Stimulated activated CD4-positive, alpha-beta T cell treated with anti-CD3 and anti-CD28 coated beads, Interleukin-1b, Interleukin-23, amount 100 ng/mL, for 48 hours (primary cell): Measurements from ENCODE around the gene RELCH.

ENCODE experiments used
- DNase-seq: peaks from one replicate; pipeline ENCODE4 v3.0.0-alpha.2; 2020

The RELCH gene

DNA sequence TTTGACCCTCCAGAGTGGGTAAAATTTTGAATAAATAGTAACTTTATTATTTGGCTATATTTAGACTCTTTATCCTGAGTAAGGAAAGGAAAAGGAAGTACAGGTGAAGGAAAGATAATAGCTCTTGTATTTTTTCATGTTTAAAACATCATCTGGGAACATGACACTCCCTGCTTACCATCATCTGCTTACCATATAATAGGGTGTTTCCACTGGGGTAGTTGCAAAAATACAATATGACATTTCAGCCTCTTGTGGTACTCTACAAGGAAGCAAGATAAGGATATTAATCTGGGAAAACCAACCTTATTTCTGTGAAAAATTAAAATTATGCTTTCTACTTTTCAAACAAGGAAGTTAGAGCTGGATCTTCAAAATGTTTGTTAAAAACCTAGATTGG, 9.9 kb downstream of the RELCH start:
- no peak for DNase-seq

DNA sequence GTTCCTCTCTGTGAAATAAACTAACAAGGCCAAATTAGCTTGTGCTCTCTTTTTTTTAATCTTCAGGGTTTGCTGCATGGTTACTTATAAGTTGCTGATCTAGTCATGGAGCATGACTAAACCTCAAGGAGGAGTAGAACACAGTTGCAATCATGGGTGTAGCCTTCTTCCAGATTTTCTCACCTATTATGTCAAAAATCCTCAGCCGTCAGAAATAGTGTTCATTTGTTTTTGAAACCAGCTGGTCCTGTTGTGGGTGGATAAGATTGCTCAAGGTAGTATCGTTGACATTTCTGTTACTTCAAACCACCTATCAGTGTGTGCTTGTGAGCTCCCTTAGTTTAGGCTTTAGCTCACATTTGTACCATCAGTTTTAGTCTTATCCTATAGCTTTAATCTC, 11.2 kb downstream of the RELCH start:
- DNase-seq, result no peak

GRCh38 chr18:62199629-62200028, 12.6 kb downstream of the RELCH start:
- DNase-seq, result no peak

DNA sequence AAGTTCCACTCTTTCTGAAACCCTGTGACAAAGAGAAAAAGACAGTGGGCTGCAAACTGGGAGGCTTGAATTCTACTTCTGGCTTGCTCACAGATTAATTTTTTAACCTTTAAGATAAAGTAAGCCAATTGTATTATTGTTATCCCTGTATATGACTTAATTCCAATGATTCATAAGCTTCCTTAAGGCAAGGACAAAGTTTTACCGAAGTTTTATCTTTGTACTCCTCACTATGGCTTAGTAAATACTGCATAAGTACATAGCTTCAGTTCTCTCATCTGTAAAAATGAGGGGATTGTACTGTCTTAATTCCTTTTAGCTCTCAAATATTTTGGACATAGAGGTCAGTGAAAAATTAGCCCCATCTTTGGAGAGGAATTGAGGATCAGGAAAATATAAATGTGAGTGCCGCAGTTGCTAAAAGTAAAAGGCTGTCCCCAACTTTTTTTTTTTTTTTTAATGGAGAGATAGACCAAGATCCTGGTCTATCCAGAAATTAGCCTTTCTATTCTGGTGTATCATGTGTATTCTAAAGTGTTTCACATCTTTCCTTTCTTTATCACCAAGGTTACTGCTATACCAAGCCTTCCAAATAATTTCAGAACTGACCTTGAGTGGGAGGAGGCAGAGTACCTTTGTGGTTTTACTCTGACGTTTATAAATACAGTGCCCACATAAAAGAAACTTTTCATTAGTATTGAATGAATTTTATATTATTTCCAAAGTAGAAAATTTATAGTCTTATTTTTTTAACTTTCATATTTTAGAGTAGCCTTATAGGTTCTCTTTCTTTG, 13.3 kb downstream of the RELCH start:
- no peak for DNase-seq

- DNase-seq, result no peak
Measured at GRCh38 chr18:62201870-62202269, 14.8 kb downstream of the RELCH start.

- DNase-seq, result no peak
Measured at GRCh38 chr18:62205824-62206223, 18.8 kb downstream of the RELCH start.

GRCh38 chr18:62206593-62206992, 19.5 kb downstream of the RELCH start:
- no peak for DNase-seq

- no peak for DNase-seq
Measured at GRCh38 chr18:62209046-62209445, 22.0 kb downstream of the RELCH start.

DNA sequence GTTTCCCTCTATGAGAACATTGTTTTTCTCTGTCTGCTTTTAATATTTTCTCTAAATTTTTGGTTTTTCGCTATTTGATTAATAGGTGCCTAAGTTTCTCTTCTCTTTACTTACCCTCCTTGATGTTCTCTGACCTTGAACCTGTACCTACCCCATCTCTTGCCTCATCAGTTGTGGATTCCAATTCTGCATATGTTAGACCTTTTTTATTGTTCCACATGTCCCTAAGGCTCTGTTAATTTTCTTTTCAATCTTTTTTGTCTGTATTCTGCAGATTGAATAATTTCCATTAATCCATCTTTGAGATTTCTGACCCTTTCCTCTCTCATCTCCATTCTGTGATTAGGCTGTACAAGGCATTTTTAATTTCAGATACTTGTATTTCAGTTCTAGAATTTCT, 23.1 kb downstream of the RELCH start:
- DNase-seq, result no peak

DNA sequence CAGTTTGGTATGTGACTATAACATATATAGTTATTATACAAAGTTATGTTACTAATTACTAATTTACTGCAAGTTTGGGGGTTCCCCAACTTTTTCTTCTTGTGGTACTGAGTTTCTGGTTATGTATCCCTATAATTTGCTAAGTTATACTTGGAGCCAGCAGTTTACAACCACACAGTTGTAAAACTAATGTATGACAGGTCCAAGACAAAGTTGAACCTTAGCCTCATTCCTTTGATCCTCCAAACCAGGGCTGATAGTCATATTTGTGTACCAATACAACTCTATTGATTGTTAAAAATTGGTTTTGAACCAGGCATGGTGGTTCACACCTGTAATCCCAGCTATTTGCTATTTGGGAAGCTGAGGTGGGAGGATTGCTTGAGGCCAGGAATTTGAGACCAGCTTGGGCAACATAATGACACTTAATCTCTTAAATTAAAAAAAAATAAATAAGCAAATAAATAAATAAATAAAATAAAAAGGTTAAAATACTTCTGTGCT, 24.3 kb downstream of the RELCH start:
- DNase-seq, result no peak

GRCh38 chr18:62214790-62215189, 27.7 kb downstream of the RELCH start:
- no peak for DNase-seq

DNA sequence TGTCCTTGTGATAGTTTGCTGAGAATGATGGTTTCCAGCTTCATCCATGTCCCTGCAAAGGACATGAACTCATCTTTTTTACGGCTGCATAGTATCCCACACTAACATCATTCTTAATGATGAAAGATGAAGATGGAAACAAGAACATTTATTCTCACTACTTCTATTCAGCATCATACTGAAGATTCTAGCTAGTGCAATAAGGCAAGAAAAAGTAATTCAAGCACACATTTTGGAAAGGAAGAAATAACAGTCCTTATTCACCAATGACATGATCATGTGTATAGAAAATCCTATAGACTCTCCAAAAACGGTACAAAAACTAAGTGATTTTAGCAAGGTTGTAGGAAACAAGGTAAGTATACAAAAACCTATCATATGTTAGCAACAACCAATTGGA, 37.2 kb downstream of the RELCH start:
- no peak for DNase-seq

DNA sequence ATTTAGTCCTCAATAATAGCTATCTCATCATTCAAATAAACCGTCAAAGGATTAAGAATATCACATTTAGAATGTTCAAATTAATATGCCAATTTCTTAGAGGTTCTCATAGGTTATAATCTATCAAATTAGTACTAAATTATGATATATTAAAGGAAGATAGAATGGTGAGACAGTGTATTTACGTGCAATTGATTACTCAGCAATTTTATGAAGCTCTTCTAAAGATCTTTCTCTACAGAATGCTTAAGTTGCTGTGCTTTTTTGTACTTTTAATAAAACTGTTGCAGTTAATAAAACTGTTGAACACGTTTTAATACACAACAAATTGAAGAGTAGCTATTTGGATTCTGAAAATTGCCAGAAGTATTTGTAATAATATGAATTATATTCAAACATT, 39.0 kb downstream of the RELCH start:
- no peak for DNase-seq

- no peak for DNase-seq
Measured at GRCh38 chr18:62236252-62236651, 49.2 kb downstream of the RELCH start.

GRCh38 chr18:62239475-62239874, 52.4 kb downstream of the RELCH start:
- DNase-seq, result no peak

DNA sequence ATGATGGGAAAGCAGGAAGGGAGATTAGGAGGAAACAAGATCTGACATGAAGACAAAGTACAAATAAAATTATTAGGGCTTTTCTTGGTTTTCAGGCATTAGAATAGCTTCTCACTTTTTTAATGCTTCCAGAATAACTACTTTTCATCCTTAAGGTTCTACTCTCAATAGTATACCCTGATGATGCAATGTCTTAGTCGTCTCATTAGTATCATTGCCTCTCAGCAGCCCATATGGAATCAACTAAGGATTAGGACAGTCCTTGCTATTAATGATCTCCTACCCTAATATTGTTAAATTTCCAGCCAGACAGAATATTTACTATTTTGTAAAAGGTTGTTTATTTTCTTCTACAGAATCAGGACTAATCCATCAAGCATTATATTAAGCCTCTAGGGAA, 55.9 kb downstream of the RELCH start:
- no peak for DNase-seq

GRCh38 chr18:62245177-62245576, 58.1 kb downstream of the RELCH start:
- no peak for DNase-seq

GRCh38 chr18:62245699-62246098, 58.6 kb downstream of the RELCH start:
- no peak for DNase-seq

DNA sequence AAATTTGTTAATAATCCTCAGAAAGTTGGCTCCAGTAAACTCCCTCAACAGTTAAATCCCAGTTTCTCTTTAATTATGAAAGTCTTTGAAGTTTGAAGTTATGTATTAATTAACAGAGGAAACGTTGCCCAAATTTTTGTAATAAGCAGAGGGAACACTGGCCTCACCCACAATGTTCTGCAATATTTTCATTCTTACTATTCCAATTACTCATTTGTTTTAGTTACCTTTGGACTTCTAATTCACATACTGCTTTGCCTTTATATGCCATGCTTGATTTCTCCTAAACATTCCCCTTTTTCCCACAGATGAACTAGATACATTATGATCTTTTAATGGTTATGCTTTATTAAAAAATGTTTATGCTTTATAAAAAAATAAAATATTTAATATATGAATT, 61.3 kb downstream of the RELCH start:
- no peak for DNase-seq

DNA sequence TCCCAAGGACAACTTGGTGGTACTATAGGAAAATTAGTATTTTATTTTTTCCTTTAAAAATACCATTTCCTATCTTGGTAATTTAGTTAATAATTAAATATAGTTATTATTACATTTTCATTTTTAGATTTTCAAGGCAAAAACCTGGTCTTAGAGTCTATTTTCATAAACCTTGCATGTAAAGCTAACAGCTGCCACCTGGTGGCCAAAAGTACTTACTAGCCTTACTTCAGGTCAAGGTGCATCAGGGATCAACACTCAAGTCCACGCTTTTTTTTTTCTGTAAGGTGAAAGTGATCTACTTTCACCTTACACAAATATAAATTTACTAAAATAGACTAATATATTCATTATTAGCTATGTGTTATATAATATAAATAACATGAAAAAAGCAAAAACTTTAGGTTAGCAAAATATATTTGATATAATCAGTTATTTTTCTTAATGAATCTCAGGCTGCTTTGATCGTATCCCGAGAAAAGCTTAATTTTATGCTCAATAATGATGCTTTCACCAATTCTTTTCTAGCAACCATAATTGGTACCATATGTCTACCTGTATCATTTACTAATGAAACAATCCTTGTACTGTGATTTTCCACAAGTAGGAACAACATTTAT, 62.5 kb downstream of the RELCH start:
- peak; percentile 69 for DNase-seq

DNA sequence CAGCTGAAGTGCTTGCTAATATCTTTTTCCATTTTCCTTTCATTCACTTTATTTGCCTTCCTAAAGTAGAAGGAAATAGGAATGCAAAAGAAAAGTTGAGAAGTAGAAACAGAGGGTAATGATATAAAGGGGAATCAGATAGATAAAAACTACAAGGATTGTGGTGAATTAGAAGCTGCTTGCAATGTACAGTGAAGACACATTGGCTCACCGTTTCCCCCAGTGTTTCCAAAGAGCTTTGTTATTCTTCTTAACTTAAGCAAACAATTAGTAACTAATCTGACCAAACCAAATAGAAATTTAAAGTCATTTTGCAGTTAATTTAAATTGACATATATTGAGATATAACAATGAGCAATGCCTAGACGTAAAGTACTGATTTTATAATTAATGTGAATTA, 63.4 kb downstream of the RELCH start:
- DNase-seq, result no peak

- DNase-seq, result no peak
Measured at GRCh38 chr18:62258093-62258492, 71.0 kb downstream of the RELCH start.

DNA sequence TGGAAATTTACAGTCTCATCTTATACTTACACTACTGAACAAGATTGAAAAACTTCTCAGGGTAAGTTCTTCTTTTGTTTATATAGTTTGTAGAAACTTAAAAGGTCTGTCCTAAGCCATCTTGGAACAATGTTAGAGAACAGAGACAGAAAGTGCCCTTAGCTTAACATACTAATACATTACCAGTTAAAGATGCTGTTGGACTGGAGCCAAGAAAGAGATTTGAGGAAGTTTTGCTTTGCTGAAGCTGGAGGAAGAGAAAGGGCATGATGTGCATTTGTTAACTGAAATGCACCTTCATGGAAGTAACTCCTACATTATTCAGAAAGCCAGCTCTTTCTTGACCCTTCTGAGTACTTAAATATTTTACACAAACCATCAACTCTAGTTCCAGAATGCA, 71.6 kb downstream of the RELCH start:
- DNase-seq, result no peak

GRCh38 chr18:62262061-62262460, 75.0 kb downstream of the RELCH start:
- no peak for DNase-seq

DNA sequence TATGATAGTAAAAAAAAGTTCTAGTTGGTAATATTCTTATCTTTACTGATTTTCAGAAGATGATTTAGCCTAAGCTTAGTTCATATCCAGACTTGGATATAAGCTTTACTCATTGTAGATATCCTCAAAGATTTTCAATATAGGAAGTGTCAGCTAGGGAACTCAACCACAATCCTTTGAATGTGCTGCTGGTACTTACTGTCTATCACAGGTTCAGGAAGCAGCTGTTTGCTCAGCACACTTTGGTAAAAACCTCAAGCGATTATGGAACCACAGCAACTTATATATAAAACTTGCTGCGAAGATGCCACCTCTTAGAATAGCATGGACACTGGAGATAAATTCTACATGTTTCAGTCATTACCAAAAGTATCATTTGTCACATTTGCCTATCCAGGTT, 77.9 kb downstream of the RELCH start:
- DNase-seq, result no peak
